M059J (cell line): ENCODE results near the gene FOSL1. TPM values are rescaled to one million over a fixed set of nuclear protein-coding genes. Genes with fewer than 3 reads are reported as not detected.

Experiments
- DNase-seq: peaks from one replicate; pipeline ENCODE4 v3.0.0-alpha.2; 2012; ENCODE audit warnings: low read depth
- total RNA-seq: library from RNA; depleted of rRNA; stranded (reverse); fragments of >200 nt; shearing (Covaris generic); gene quantifications from 2 replicates; pipeline ENCODE4 v1.2.3, GENCODE V29; 2014

Gene FOSL1
- total RNA-seq, 1 experiment from 2014 or later = 286 TPM

DNA sequence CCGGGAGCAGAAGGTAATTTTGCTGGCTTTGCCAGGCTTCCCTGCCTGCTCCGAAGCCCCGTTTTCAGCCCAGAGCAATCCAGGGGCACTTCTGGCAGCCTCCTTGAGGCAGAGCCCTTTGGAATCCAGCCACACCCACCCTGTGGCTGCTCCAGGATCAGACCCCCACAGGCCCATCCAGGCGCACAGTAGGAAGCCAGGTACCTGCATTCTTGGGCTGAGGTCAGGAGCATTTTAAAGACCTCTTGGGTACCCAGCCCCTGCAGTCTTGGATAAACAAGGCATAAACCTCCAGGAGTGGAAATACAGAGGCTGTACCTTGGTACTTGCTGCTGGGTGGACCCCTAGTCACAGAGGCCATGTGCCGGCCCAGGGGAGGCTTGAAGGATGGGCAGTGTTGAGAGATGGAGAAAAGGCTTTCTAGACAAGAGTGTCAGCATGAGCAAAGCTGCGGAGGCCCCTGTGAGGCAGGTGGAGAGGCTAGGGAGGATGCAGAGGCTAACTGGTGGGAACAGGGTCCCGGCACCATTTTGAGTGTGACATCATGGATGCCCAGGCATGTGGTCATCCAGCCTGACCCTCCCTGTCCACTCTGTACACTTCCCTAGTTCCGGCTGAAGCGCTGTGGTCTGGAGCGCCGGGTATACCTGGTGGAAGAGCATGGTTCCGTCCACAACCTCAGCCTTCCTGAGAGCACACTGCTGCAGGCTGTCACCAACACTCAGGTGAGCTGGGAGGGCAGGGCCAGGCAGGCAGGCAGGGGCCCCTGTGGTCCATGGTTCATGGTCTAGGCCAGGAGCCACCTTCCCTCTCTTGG, 36.1 kb downstream of the FOSL1 start:
- DNase-seq = no peak

DNA sequence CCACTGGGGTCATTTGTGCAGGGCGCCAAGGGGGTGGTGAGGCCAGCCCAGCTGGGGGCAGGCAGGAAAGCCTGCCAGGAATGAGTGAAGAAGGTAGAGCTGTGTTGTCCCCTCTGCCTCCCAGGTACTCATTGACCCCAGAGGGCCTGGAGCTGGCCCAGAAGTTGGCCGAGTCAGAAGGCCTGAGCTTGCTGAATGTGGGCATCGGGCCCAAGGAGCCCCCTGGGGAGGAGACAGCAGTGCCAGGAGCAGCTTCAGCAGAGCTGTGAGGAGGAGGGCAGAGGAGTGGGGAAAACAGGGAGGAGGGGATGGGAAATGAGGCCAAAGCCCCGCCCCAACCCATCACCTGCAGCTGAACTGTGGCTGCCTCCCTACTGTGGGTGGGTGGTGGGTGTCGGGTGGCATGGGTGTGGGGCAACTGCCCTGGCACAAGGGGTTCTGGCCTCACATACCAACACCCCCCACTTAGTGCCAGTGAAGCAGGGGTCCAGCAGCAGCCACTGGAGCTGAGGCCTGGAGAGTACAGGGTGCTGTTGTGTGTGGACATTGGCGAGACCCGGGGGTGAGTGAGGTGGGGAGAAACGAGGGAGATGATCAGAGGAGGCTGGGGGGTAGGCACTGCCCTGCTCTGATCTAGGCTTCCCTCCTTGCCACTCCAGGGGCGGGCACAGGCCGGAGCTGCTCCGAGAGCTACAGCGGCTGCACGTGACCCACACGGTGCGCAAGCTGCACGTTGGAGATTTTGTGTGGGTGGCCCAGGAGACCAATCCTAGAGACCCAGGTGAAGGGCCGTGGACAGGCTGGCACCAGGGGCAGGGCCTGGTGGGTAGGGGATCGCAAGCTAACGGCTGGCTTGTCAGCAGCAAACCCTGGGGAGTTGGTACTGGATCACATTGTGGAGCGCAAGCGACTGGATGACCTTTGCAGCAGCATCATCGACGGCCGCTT, 37.0 kb downstream of the FOSL1 start:
- no peak for DNase-seq

DNA sequence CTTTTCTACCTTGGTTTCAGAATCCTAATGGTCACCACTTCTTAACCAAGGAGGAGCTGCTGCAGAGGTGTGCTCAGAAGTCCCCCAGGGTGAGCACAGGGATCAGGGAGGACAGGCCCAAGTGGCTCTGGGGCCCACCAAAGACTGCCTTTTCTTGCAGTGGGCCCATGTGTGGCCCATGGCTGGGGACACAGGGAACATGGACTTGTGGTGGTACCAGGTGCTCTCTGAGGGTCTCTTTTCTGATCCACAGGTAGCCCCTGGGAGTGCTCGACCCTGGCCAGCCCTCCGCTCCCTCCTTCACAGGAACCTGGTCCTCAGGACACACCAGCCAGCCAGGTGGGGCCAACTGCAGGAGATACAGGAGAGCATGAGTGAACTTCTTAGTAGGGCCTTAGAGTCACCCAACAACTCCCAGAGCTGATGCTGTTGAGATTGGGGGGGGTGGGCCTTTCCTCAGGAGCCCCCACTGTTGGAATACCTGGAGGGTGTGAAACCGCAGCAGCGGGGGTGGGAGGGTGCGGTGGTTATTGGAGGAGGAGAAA, 37.9 kb downstream of the FOSL1 start:
- DNase-seq = no peak

DNA sequence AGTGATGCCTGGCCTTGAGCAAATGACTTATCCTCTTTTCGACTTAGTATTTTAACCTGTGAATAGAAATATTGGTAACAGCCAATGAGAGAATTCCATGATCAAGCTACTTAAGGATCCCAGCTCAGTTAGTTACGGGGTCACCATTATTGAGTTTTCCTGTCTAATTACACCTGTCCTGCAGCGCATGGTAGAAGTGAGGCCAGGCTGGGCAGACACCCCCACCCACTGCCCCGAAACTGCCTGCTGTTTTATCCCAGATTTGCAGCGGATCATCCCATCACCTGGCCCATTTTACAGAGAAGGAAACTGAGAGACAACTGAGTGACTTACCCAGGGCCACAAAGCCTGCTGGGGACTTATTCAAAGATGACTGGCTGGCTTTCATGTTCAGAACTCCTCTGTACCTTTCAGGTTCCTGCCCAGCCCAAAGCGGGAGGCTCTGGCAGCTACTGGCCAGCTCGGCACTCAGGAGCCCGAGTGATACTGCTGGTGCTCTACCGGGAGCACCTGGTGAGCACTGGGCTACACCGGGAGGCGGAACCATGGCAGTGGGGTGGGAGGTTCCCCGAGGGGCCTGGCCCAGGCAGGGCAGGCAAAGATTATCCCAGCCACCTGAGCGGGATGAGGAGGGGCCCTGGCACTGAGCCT, 38.5 kb downstream of the FOSL1 start:
- no peak for DNase-seq

DNA sequence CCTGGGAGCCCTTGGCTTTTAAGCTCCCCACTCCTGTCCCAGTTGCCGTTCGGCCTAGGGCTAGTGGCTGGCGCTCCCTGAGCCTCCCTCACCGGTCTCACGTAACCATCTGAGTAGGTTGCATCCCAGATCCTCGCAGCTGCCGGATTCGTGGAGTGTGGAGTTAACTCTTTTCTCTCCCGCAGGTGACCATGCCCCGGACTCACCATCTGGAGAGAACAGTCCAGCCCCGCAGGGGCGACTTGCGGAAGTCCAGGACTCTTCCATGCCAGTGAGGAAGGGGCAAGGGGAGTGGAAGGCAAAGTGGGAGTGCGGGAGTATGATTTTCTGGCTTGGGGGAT, 39.1 kb downstream of the FOSL1 start:
- DNase-seq = peak; percentile 38

DNA sequence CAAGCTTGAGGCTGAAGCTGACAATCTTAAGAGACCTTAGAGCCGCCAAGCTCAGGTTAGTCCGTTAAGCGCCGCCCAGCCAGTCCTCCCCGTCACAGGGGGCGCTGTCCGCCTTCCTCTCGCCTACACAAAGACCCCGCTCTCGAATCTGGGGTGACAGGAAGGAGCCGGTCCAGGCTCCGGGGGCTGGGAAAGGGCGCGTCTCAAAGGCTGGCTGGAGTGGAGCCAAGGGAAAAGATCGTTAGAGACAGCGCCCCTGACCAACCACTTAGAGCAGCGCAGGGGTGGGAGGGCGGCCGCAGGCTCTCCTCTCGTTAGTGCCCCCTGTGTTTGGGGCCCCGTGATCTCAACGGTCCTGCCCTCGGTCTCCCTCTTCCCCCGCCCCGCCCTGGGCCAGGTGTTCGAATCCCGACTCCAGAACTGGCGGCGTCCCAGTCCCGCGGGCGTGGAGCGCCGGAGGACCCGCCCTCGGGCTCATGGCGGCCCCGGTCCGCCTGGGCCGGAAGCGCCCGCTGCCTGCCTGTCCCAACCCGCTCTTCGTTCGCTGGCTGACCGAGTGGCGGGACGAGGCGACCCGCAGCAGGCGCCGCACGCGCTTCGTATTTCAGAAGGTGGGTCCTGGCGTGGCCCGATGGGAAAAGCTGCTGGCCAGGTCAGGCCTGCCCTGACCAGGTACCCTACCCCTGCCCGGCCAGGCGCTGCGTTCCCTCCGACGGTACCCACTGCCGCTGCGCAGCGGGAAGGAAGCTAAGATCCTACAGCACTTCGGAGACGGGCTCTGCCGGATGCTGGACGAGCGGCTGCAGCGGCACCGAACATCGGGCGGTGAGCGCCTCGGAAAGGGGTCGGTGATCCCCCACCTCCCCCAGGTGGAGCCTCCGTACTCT, 39.7 kb downstream of the FOSL1 start, which contains the start of gene MUS81:
TSS of gene MUS81 (plus strand) at position 156 of the 887 bp plus-strand sequence. CDS start at position 477, 321 bp downstream.
- peak; percentile 99 for DNase-seq

DNA sequence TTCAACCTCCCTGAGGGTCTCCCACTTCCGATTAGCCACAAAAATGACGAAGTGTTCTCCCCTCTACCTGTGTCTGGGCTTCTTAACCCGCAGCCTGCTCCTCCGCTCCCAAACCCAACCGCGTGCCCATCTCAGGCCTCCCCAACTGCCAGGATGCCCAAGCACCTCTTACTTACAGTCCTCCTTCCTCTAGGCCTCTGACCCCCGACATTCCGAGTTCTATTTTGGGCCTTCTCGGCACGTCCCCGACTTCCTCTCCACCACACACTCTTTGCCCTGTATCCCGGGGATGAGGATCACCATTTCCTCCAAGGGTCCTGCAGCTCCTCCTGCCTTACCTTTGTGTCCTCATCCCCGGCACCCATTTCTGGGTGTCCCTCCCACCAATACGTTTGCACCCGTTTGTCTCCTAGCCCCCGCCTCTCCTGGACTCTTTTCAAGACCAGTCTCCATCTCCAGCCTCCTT, 40.3 kb downstream of the FOSL1 start:
- DNase-seq = no peak

DNA sequence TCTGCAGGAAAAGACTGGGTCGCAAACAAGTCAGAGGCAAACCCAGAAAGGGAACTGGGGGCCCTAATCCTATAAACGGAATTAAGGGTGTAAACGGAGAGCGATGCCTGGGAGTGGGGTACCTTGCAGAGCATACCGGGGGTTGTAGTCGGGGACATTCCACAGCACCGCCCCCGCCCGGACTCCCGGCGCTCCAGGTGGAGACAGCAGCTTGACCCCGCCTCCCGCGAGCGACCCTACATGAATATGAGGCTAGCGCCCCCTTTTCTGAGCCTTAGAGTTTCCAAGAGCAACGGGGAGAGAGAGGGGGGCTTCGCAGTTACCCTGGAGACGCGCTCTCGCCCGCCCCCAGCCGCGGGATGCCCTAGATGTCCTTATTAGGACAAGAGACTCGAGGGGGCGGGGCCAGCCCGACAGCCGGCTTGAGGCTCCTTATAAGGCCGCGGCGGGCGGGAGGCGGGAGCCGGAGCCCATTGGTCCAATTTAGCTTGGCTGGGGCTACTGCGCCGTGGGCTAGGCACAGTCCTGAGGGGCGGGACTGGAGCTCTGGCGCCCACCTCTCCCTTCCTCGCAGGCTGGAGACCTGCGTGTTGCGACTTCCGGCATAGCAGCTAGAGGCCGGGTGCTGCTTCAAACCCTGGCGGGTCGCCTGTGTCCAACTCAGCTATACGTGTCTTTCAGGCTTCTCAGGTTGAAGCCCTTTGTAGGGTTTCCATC, 40.9 kb downstream of the FOSL1 start:
- DNase-seq = peak; percentile 100

DNA sequence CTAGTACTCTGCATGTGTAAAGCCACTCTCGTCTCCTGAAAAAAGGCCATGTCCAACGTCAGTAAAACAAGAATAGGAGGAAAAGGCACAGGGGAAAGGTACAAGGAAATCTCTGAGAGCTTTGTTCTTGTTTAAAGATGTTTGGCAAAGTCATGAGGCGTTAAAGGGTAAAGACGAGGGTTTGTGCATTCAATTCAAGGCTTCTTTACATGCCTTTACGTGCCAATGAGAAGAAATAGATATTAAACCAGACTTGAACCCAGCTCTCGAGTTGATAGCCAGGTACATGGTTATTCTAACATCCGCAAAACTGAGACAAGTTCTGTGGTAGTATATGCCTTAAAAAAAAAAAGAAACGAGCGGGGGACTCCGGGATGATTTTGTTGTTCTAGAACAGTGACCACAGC, 41.5 kb downstream of the FOSL1 start:
- DNase-seq = no peak

DNA sequence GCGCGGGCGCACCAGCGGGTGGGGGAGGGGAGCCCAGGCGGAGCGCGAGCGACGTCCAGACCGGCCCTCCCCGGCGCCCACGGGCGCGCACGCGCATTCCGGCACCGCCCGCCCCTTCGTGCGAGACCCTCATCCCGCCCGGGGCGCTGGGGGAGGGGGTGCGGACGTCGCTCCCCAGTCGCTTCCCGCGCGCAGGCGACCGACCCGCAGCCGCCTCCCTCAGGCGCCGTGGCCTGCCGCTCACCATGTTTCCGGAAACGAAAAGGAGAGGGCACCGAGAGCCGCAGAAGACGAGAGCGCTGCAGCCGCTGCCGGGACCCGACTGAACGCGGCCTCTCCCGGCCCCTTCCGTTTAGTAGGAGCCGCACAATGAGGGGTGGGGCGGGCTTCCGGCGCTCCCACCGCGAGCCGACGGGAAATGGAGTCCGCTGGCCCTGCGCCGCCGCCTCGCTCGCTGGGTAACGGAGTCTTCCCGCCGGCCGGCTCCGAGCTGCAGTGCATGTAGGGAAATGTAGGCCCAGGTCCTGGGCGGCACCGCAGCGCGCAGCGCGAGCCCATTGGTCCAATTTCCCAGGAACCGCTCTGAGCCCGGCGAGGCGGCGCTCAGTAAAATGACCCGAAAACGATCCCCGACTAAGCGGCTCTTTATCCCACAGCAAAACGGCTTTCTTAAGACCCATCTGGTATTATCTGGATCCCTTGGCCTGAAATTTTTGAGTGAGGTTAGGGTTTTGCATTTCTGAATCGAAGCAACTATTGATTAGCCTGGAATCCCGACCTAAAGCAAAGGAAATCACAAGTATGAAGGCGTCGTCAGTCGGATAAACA, 42.1 kb downstream of the FOSL1 start, which contains the start of gene CFL1:
TSS of gene CFL1 (minus strand) at position 328 of the 828 bp plus-strand sequence. CDS start at position 247, 81 bp downstream.
- DNase-seq = peak; percentile 97

DNA sequence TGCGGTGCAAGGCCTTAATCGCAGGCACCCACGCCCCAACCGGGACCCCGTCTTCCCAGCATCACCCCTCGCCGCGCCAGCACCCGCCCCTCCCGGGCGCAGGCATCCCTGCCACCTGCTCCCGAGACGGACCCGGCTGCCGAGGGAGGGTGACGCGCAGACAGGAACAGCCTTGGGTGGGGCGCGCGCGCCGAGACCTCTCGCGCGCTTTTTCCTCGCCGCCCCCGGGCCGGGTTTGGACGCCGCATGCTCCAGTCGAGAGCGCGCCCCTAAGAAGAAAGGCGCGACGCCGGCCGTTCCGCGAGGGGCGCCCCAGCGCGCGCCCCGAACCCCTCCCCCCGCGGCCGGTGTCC, 42.7 kb downstream of the FOSL1 start:
- no peak for DNase-seq

DNA sequence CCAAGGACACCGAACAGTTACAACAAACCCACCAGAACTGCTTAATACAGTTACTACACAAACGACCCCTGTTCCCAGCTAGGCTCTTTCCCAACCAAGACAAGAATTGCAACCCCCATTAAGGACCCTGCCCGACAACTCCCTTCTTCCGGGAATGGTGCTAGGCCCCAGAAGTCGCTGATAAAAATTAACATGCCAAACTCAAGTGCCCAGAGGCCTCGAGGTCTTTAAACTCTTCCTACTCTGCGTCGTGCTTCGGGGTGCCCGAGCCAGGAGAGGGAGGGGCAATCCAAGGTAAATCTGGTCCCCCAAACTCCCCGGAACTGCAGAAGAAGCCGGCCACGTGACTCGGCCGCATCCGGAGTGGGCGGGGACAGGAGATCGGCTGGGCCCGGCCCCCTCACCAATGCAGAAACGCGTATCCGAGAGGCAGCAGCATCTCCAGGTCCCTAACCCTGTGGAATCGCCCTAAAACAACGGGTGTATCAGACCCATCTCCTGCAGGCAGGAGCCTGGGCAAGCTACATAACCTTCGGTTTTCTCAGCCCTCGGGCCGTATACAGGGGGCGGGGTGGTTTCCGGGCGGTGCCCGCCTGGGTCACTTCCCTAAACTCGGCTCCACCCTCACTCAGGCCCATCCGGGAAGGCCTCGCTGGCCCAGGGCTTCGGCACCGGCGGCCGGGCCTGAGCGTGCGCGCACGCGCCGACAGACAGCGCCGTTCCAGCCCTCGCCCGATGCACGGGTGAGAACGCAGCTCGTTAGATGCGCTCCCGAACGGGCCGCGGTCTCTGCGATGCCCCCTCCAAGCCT, 43.3 kb downstream of the FOSL1 start:
- DNase-seq = peak; percentile 70

DNA sequence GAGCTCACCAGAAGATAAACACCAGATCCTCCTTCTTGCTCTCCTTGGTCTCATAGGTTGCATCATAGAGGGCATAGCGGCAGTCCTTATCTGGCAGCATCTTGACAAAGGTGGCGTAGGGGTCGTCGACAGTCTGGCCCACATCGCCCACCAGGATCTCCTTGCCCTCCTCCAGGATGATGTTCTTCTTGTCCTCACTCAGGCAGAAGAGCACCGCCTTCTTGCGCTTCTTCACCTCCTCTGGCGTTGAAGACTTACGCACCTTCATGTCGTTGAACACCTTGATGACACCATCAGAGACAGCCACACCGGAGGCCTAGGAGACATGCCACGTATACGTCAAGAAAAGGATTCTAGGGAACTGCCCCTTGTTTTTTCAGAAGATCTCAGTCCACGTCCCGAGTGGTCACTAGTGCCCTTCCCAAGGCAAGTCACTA, 44.2 kb downstream of the FOSL1 start:
- DNase-seq = no peak

DNA sequence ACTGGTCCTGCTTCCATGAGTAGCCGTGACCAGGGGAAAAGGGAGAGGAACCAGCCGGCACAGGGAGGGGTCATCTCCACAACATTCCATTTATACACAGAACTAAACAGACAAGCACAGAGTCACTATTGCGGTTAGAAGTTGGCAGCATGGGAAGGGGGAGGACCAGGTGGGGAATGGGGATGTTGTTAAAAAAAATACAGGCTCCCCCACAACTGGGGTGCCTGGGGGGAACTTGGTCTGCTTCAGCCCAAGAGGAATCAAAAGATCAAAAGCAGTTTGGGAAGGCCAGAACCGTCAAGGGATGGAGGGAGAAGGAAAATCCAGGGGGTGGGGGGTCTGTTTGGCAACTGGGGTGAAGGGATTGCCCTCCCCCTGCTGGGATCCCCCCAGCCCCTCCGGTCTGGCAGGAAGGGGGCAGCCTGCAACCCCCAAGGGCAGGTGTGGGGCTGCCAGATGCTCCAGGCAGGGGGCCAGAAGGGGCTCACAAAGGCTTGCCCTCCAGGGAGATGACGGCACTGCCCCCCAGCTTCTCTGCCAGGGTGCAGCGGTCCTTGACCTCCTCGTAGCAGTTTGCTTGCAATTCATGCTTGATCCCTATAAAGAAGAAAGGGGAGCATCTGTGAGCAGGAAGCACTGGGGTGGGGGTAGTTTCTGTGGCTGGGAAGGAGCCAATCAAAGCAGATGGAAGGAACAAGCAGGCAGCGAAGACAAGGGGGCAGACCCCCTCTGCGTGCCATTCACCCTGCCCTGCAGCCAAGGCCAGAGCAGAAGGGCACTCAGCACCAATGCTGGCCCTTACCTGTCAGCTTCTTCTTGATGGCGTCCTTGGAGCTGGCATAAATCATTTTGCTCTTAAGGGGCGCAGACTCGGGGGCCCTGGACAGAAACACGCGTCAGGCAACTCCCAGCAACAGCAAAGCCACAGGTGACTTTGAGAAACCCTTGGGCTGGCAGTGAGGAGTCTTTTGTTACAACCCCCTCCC, 45.0 kb downstream of the FOSL1 start:
- DNase-seq = no peak

DNA sequence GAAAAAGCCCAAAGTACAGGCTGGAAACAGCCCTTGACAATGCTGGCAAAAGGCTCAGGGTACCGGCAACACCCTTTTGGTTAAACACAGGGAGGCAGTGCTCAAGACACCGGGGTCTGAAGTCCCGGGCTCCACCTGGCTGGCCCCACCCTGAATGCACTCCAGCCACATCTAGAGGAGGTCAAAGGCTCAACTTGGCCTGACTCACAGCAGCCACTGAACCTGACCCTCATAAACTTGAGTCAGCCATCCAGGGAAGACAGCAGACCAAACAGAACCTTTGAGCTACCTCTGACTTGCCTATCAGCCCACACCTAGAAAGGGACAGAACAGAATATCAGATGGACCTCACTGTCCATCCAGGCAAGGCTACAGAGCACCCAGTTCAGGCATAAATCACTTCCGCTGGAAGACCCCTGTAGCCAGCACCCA, 46.0 kb downstream of the FOSL1 start:
- DNase-seq = no peak

DNA sequence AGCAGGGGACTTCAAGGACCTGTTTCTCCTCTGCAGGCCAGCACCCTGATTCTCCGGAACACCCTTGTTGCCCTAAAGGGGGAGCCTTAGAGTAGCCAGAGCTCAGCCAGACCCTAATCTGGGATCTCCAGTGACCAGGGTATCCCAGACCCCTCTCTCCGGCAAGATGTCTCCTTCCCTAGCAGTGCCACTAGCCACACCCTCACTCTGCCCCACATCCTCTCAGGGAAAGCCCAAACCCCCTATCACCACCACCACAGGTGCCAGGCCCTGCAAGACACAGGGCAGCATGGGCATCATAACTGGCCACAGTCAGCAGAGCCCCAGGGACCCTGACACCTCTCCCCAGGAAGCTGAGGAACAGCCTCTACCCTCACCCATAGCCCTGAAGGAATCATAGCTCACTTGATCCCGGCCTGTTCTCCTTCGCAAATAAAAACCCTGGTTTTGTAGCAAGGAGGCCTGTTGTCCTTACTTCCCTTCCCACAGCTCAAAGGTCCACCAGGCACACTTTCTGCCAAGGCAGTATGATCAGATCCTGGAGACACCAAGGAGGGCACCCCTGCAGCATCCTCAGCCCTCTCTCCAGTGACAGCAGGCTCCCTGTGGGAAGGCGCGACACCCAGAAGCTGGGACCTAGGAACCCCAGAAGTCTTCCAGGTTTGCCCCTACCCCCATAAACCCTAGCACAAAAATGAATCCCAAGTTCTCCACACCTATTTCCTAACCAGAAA, 46.8 kb downstream of the FOSL1 start:
- no peak for DNase-seq
